HG03460 (cell line): Measurements from ENCODE around the gene FAAH.
A peak's percentile ranks its signal among the peaks of the same experiment; 100 is the strongest.

Experiments used
- ATAC-seq: cut with Tn5 transposase; IDR thresholded peaks from one replicate; pipeline ENCODE4 v1.9.1; 2021; ENCODE audit not compliant: unreplicated experiment

Gene FAAH

DNA sequence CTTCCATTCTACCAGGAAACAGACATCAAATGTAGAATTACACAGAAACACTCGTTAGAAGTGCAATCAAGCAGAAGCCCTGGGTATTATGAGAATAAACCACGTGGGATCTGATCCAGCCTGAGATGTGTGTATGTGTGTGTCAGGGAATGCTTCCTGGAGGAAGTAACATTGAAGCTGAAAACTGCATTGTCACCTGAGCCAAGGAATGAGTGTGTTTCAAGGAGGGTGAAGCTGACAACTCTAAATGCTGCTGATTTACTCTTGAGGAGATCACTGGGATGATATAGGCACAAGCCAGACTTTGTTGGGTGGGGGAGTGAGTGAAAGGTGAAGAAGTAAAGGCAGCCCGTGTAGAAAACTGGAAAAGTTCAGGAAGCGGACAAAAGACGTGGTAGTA lies 27.6 kb downstream of the FAAH start:
- ATAC-seq, result no peak

DNA sequence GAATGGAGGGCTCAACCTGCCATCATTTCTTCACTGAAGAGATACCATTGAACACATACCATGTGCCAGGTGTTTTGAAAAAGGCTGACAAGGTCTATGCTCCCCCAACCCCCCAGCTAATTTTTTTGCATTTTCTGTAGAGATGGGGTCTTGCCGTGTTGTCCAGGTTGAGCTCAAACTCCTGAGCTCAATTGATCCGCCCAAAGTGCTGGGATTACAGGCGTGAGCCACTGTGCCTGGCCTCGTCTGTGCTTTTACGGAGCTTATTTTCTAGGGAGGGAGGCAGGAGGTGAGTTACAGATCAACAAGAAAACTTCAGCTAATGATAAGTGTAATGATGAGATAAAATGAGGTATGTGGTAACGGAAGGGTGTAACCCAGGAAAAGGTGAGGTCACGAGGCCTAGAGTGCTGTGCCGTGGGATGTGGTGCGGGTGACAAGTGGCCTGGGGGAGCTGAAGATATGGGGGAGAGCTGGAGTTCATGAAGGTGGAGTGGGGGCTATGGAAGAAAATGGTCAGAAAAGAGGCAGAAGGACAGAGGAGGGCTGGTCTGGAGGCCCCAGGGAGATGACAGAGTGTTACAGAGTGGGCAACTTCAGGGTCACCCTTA lies 28.2 kb downstream of the FAAH start:
- no peak for ATAC-seq

DNA sequence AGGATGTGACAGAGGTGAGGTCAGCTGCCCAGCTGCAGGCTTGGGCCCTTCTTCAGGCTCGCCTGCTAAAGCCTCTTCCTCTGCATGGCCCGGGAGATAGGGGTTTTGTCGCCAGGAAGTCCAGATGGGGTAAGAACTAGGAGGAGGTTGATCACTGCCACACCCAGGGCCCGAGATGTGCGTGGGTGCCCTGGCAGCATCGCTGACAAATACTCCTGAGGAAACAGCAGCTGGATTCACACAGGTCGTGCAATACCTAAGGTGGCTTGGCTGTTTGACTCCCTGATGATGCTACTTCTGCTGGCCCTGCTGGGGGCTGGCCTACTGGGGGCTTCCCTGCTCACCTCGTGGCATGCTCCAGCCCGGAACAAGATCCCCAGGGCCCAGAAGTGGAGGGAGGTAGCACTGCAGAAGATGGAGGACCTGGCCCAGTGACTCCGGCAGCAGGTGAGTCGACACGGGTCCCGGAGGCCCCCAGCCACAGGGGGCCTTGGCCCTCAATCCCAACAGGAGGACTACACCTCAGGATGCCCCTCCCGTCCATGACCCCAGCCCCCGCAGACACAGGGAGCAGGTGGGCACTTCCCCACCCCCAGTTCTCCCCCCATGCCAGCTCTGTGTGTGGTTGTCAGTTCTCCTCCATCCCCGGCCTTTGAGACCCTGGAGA lies 29.6 kb downstream of the FAAH start:
- ATAC-seq, result no peak

GRCh38 chr1:46424730-46425129 lies 30.6 kb downstream of the FAAH start:
- ATAC-seq, result no peak

DNA sequence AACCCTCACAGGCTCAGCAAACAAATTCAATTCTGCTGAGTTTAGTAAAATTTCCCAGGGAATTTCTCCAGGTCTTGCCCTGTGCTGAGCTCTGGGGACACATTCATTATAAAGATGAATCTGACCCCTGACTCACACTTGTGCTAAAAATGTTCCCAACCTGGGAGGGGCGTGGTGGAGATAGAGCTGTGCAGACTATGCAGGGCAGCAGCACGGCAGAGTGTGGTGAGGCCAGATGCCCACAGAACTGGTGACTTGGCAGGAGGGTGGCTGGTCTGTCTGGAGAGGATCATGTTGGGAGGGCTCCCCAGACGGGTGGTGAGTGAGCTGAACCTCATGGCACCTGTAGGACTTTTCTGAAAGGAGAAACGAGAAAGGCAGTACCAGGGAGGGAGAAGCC lies 31.6 kb downstream of the FAAH start:
- ATAC-seq, result no peak

DNA sequence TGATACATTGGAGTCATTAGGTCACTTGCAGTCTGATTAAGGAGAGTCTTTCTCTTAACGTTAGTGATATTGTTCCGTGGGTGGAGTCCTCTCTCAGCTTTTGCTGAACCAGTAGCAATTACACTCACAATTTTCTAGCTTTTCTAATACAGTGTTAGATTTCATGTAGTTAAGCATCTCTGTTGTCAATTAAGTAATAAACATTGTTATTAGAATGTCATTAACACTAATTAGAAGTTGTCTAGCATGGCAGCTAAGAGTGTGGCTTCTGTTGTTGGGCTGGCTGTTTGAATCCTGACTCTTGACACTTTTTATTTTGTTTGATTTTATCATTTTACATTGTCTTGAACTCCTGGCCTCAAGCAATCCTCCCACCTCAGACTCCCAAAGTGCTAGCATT lies 33.4 kb downstream of the FAAH start:
- no peak for ATAC-seq

GRCh38 chr1:46429436-46429835 lies 35.3 kb downstream of the FAAH start:
- no peak for ATAC-seq

DNA sequence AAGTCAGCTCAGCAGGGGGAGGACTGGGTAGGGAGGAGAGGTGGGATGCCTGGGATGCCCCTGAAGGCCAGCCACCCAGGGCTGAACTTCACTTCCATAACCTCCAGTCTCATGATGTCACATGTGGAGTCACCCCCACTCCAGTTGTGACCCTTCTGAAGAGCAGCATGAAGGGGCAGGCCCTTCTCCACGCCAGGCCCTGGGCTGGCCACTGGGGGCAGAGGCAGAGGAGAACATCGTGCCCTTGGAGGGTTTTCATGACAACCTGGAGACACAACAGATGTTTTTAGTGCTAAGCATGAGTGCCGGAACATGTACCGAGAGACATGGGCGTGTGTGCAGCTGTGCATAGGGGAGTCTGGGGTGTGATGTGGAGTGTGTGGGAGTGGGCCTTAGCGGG lies 37.6 kb downstream of the FAAH start:
- no peak for ATAC-seq

DNA sequence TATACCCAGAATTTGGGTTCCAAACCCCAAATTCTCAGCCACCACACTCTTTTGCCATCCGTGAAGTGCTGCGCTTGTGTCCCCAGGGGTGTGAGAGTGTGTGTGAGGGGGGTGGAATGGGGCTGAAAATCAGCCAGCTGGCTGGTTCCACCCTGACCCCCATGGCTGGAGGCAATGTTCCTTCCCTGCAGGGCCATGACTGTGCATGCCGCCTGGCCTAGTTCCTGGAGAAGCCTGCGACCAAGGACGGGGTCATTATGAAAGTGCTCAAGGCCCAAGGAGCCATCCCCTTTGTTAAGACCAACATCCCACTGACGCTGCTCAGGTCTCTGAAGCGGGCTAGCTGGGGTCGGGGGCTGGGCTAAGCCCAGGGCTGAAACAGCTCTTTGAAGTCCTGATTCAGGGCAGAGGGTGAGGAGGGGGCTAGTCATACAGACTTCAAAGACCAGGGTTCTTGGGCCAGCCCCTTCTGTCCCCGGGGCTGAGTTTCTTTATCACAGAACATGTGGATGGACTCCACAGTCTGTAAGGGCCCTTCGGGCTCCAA lies 38.7 kb downstream of the FAAH start:
- ATAC-seq, result no peak

GRCh38 chr1:46434358-46434757 lies 40.2 kb downstream of the FAAH start:
- no peak for ATAC-seq

DNA sequence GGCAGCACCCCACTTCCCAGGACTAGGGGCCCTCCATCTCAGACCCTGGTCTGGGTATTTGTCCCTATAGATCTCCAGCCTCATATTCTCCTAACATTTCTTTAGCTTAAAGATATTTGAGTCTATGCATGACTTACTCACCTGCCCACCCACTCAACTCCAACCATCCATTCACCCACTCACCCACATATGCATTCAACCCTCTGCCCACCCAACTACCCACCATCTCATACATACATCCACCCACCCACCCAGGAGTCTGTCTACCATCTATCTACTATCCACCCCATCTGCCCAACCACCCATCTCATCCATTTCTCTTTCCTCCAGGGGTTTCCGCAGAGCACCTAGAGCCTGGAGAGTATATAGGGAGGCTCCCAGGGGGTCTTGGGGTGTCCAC lies 42.7 kb downstream of the FAAH start:
- ATAC-seq, result no peak

DNA sequence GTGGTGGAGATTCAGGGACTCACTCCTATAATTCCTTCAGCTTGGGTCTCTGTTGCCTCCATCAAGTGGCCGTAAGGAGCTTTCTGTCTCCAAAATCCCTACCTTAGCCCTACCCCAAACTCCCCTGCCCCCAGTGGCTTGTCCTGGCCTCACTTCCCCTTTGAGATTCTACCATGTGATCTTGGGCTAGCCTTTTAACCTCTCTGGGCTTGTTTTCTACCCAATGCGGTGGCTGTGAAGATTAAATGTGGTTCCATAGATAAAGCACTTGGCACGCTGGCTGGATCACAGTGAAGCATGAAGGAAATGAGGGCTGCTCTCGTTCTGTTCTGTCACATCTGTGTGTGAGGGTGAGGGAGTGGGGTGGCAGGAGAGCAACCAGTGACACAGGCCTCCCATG lies 43.6 kb downstream of the FAAH start:
- no peak for ATAC-seq

DNA sequence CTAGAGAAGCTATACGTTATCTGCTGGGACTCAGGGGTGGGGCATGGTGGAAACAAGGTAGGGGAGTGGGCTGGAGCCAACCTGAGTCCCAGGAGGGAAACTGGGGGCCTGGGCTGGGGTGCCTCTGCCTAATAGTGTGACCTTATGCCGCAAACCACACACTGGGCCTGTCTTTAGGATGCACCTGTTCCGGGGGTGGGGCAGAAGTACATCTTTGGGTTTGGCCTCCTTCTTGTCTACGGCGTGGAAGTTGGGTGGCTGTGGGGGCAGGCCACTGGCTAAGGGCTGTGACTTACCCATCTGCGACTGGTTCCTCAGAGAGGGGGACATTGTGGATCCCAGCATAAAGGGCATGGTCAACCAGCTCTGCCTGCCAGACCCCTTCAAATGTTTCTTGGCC lies 44.2 kb downstream of the FAAH start:
- no peak for ATAC-seq

GRCh38 chr1:46440478-46440877 lies 46.4 kb downstream of the FAAH start:
- ATAC-seq, result no peak

GRCh38 chr1:46442317-46443161 lies 48.4 kb downstream of the FAAH start:
- peak; percentile 59 for ATAC-seq

DNA sequence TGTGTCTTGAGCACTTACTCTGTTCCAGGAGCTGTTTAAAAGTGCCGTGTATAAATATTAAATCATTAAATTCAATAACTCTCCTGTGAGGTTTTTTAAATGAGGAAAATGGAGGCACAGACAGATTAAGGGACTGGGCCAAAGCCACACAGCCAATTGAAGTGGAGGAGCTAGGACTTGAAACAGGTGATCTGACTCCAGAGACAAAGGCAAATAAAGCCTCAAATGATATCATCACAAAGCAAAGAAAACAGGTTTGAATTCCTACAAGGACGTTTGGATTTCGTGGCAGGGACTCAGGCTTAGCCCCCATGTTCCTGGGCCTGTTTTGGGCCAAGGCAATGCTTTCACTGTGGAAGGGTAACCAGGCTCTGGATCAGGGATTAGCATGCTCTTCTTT lies 50.3 kb downstream of the FAAH start:
- no peak for ATAC-seq

DNA sequence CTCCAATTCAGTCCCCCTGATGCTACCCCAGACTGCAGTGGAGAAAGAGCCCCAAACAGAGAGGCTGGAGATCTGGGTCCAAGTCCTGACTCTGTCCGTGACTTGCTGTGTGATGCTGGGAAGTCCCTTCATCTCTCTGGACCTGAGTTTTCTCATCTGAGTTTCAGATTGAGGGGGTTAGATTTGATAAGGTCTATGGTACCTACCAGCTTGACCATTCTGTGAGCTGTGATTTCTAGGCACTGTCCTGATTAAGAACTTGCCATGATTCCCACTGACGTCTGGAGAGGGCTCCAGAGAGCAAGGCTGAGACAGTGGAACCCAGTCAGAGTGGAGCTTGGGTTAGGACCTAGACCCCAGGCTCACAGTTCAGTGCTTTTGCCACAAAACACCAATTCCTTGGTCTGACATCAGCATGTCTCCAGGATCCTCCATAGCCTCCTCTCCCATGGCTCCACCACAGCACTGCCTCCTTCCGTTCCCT lies 51.7 kb downstream of the FAAH start:
- no peak for ATAC-seq

DNA sequence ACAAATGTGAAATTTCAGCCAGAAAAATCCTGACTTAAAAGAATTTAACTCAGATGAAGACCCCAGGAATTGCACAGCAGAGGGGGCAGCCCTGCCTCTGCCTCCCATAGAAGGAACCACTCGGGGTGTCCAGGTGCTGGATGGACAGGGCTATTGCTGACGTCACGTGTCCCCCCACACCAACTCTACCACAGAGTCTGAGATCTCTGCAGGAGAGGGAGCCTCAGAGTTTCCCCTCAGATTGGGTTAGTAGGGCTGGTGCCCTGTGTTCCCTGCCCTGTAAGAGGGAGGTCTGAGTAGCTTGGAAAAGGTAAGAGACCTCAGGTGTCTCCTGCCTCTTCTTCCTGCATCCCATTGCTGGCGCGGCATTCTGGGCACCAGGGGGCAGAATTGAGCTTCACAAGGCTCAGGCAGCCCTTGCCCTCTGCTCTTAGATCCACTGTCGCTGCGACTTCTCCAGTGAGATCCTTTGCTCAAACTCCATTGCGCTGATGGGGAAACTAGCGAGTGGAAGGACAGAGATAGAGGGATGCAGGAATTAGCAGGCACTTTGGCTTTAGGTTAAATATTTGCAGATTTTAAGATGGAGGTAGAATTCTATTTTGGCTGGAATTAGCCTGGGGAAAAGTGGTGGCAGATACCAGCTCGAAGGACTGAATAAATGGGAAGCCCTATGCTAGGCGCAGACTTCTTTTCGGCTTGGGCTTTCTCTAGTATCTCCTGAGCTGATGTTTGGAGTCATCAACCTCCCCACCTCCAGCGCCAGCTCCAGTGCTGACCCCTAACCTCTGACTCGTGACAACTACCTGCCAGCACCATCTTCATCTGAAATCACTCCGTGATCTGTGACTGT lies 52.8 kb downstream of the FAAH start:
- ATAC-seq, result no peak

DNA sequence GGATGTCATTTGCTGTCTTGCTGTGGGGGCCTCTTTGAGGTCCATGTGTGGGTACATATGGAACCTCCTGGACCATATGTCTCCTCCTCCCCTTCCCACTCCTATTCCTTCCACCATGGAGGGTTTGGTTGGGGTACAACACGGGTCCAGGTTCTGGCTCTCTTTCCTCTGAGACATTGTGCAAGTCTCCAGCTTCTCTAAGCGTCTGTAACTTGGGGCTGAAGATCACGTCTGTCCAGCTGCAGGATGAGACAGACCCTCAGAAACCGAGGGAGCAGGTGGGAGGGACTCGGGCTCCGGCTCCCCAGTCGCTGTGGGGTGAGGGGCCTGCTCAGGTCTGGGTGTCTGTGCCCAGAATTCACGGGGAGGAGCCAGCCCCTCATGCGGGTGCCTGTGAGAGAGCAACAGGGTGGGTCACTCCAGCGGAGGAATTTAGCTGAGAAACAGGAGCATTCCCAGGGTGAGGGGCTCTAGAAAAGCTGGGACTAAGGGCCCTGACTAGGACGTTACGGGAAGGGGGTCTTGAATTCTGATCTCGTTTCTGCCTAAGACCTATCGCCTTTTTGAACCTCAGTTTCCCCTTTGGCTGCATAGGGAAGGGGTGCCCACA lies 53.5 kb downstream of the FAAH start:
- no peak for ATAC-seq

DNA sequence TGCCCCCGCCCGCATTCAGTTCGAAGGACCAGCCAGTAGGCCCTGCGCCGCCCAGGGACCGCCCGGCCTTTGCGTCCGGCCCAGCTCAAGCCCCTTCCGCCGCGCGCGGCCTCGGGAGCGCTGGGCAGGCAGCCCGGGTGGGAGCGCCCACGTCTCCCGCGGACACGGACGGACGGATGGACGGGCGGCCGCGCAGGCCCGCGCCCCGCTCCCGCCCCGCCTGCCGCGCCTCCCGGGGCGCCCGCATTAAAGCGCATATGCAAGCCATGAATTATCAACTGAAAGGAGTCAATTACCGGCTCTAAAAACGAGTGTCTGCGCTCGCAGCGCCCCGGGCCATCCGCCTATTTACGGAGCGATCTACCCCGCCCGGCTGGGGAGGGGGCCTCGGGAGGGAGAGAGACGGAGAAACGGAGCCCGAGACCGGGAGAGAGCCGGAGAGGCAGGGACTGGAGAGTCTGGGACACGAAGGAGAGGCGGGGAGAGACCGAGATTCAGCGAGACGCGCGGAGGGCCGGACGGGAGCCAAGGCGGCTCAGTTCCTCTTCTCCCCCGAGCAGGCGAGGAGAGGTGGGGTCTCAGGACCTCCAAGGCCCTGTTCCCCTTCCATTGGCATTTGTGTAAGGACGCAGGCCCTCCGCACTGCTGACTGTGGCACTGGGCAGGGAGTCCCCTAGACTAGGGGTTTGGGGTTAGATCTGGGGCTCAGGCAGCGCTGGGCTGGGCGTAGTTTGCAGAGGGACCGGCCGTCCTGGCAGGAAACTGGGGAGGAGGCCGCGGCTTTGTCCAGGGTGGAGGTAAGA lies 54.2 kb downstream of the FAAH start:
- no peak for ATAC-seq
